Activated CD4-positive, CD25-positive, alpha-beta regulatory T cell treated with anti-CD3 and anti-CD28 coated beads, Interleukin-2, amount 50 U/mL, for 16 hours (primary cell): ENCODE results near the gene HTR7.
"Not testable (repeated sequence)": the region's sequence is repeated elsewhere in the genome, so short reads cannot be mapped to it uniquely, and the experiment has no call there.

Experiments used
- DNase-seq: peaks from one replicate; pipeline ENCODE4 v3.0.0-alpha.2; 2020; ENCODE audit warnings: low read depth, low spot score

Gene HTR7

DNA sequence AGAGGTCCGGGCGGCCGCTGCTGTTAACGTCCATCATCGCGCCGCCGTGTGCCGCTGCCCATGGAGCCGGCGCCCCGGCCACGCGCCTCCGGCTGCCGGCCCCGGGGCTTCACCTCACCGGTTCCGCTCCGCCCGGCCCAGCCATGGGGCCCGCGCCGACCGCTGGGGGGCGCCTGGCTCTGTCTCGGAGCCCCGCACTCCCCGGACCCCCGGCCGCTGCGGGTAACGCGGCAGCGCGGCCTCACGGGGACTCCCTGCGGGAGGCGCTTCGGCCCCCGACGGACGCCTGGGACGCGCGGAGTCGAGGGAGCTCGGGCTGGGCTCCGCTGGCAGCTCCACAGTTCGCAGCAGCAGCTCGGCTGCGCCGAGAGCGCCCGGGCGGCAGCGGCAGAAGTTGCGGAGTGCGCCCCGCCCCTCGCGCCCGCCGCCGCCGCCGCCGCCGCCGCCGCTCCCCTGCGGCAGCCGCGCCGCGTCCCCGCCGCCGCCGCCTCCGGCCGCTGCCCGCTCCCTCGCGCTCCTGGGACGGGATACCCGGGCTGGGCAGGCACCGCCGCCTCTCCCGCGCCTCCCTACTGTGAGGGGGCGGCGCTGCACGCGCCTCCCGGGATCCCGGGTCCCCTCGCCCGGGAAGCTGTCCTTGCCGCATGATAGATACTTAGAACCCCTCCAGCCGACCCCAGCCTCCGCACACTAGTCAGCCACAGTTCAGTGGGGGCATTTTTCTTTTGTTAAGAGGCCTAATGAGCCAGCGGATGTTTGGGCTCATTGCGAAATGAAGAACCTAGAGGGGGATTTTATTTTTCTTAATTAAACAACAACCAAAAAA, at the start of gene HTR7:
TSS of gene HTR7 (minus strand) at position 405 of the 826 bp plus-strand sequence. CDS start at position 37, 368 bp downstream.
- no peak for DNase-seq

DNA sequence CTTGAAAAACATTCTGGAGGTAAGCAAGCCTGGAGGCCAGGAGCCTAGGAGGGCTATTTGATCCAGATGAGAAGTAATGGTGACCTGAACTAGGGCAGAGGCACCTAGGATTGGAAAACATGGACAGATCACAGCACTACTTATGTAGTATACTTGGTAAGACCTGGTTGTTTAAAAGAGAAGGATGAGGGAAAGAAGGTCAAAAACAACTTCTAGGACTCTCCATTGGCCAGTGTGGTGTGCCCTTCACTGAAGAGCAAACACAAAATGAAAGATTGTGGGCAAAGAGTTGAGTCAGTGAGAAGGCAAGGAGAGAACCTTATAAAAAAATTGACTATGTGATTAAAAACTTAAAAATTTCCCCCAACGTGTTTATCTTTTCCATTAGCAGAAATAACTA, 48.8 kb upstream of the HTR7 start:
- DNase-seq = no peak

DNA sequence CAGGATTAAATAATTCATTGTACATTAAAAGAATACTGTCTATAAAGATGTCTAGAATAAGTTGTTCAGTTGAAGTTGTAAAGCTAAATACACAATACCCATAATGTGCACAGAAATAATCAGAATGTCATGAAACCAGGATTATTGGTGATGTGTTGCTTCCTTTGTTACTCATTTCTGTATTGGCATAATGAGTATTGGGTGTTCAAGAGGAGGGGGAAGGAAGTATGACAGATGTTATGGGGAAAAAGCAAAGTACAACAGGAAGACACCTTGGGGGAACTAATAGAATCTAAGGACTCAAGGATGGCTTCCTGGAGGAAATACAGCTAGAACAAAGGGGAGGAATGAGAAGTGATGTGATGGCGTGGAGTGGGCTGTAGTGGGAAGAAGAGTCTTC, 48.1 kb upstream of the HTR7 start:
- DNase-seq = no peak

DNA sequence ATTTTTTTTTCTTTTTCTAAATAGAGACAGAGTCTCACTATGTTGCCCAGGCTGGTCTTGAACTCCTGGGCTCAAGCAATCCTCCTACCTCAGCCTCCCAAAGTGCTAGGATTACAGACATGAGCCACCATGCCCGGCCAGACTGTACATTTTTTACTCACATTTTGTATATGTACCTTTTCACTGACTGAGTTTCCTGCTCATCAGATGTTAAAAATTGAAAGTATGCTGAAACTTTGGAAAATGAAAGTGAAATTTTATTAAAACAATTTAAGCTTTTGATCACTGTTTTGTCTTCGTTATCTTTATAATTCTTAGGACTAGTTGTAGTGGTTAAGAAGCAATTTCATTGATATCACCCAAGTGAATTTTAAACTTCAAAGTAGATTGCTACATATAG, 39.1 kb upstream of the HTR7 start:
- not testable (repeated sequence) for DNase-seq

DNA sequence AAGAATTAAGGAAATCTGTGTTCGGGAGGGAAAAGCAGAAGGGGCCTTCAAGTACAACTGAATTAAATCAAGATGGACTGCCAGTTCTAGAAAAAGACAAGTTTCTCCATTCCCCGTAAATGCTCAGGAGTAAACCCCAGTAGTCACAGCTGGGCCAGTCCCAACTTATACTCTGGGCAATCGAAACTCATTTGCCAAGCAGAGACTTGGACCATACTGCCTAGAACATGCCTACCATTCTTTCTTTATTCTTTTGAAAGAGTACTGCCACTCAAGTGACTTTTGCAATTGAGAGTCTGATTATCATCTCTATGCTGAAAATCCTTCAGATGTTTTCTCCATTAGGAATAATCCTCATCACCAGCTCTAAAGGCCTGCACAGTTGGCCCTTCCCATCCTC, 35.4 kb upstream of the HTR7 start:
- no peak for DNase-seq

DNA sequence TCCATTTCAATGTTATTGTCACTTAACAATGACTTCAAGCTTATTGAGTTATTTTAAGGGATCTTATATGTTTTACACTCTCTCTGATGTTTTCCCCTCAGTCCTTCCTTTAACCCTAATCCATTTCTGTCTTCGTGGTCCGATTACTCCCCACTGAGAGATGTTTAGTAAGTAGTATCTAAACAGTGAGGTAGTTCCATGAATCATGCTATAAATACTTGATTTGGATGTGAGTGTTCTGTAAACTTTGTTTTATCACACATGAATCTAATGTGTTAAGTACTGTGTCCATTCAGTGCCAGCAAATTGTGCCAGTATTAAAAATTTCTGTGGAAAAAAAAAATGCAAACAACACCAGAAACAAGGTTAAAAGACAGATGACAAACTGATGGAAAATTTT, 32.5 kb upstream of the HTR7 start:
- no peak for DNase-seq

DNA sequence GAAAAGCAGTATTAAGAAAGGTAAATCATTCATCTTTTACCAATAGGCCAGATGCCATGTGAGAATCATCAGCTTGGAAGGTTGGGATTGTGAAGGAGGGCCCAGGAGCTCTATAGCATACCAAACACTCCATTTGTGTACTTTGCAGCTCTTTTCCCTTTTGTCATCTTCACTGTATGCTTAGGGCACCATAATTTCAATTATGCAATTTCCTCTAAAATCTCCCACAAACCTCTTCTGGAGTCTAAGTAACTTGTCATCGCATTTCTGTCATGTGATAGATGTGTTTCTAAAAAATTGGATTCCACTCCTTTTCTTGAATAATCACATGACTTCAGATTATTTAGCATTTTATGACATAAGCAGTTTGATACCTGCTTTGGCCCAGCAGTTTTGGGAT, 31.8 kb upstream of the HTR7 start:
- no peak for DNase-seq

DNA sequence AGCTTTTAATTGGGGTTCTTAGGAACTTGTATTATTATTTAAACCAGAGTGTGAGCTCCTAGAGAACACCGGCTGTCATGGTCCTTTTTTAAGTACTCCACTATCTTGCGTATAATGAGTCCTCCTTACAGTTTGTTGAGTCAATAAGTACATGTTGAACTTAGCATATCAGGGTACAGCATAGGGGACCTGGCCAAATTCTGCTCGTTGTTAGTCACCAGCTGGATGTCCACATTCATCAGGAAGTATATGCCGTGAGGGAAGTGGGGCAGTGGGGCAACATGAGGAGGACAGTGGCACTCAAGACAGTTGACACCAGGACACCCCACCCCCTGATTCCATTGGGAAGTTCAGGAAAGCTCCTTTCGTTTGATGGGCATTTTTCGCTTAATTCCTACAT, 30.5 kb upstream of the HTR7 start:
- DNase-seq = no peak

DNA sequence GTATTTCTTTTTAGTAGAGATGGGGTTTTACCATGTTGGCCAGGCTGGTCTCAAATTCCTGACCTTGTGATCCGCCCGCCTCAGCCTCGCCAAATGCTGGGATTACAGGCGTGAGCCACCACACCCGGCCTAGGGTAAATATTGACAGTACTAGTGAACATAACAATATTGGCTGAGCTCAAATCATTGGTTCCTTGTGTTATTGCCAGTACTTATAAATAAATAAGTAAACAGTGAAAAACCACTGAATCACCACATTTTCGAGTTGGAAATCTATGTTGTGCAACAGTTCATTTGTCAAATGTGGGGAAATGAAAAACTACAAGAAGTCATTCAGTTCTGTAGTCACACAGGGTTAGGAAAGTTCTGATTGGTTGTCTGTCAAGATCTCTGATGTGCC, 29.7 kb upstream of the HTR7 start:
- DNase-seq = no peak

DNA sequence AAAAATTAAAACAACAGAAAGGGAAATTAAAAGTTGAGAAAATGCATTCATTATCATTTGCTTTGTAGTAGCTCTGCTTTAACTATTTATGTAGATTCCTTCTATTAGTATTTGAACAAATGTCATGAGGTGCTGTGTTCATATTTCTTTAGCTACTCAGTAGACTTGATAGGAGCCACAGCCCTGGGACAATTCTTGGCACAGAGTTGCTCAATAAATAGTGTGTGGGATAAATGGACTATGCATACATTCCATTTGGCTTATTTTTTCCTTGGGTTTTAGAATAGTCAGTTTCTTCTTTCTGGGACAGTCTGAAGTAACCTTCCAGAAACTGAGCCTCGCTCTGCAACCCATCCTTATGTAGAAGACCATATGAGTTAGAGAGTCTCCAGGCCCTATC, 27.3 kb upstream of the HTR7 start:
- DNase-seq = no peak

DNA sequence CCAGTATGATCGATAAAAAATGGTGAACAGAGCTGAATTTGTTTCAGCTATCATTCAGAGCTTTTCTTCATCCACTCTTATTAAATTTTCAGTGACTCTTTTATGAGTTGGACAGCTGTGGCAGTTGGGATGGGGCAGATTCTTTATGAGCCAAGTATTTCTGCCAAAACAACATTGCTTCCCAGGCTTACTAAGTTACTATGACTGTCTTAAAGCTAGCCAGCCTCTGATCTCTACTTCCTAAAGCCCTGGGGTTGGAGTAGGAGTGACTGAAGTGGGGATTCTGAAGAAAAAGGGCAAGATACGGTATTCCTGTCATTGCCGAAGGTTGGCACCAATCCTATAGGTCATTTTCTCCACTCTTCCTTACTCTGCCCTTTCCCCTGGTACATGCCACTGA, 26.6 kb upstream of the HTR7 start:
- no peak for DNase-seq

DNA sequence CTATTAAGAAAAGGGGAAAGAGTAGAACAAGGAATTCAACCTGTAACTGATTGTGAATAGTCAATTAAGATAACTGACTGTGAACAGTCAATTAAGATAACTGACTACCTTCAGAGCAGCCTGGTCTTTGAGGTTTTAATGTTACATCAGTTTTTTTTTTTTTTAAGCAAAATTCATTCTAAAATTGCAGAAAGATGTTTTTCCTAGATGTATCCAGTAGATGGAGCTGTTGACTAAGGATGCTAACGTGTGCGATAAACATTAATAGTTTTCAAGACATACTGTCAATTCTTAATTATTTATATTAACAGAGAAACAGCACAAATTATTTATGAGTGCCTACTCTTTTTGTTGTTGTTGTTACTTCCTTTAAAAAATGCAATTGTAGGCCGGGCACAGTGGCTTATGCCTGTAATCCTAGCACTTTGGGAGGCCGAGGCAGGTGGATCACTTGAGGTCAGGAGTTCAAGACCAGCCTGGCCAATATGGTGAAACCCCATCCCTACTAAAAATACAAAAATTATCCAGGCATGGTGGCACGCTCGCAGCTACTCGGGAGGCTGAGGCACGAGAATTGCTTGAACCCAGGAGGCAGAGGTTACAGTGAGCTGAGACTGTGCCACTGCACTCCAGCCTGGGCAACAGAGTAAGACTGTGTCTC, 22.4 kb upstream of the HTR7 start:
- DNase-seq = not testable (repeated sequence)

DNA sequence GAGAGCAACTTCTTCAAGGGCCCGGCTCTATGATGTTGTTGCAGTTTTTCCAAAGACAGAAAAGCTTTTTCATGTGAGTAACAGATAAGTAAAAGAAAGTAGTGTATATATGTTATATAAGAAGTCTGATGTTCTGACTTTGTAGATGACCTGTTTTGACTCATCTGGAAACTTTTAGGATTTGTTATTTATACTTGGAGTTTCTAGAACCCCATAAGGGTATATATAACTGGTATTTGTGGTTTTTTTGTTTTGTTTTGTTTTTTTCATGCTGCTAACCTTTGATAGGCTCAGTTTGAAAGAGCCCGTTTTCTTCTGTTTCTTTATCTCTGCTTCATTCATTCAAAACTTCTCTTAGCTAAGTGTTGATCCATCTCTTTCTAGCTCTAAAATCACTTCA, 21.2 kb upstream of the HTR7 start:
- no peak for DNase-seq

DNA sequence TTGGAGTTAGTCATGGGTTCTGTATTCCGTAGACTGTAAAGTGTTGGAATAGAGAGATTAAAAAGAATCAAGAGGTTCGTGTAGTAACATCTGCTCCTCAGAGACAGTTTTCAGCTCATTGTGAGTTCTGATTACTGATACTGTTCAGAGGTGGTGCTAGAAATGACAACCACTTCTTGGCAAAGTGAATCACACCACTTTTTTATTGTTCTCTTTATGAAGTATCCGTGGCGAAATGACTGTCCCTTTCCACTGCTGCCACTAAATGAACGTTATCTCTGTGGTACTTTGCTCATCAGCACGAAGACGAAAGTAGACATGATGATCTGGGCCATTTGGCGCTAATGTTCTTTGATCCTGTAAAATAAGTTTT, 14.8 kb upstream of the HTR7 start:
- no peak for DNase-seq

DNA sequence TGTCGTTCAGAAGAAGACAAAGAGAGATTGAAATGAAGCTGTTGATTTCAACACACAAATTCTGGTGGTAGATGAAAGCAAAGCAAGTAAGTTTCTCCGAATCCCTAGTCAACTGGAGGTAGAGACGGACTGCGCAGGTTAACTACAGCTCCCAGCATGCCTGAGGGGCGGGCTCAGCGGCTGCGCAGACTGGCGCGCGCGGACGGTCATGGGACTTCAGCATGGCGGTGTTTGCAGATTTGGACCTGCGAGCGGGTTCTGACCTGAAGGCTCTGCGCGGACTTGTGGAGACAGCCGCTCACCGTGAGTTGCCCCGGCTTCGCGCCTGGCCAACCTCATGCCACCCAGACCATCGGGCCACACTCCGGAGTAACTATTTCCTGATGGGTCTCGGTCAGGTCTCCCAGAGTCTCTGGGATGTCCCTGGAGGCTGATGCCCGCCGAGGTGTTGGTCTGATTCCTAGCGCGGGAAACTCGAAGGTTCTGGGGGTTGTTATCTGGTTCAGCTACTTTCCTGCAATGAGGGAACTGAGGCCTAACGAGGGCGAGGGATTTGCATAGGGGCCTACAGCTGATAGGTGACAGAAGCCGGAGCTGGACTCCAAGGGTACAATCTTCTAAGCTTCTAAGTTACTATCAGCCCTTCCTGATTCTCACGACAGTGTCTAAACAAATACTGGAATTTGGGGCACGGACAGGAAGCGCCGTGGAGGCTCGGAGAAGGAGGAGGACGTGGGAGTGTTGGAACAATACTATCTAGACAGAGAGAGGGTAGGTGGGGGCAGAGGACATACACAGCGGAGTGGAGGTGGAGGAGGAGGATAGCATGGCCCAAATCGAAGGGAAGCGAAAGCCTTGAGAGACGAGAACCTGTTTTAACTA, 14.2 kb upstream of the HTR7 start, which contains the start of gene RPP30:
TSS of gene RPP30 (plus strand) at position 209 of the 882 bp plus-strand sequence. CDS start at position 222, 13 bp downstream.
- peak; percentile 77 for DNase-seq

DNA sequence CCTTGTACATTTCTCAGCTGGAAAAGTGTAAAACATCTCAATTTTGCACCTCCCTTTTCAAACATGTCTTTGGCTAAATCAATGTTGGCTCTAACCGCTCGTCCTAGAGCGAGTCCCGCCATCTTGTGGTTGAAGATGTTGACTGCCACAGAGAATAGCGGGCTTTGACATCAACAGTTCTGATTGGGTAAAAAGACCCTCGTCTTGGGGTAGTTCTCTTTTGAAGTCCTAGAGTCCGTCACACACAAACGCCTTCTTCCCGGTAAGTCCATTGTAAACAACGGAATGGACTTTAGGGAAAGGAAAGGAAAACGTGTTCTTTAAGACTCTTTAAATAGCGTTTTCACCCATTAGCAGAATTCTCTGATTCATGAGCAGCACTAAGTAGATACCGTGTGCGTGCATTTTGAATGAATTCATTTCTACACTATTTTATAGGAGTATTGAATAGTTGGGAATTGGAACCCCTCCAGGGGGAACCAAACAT, 13.5 kb upstream of the HTR7 start:
- DNase-seq = no peak

DNA sequence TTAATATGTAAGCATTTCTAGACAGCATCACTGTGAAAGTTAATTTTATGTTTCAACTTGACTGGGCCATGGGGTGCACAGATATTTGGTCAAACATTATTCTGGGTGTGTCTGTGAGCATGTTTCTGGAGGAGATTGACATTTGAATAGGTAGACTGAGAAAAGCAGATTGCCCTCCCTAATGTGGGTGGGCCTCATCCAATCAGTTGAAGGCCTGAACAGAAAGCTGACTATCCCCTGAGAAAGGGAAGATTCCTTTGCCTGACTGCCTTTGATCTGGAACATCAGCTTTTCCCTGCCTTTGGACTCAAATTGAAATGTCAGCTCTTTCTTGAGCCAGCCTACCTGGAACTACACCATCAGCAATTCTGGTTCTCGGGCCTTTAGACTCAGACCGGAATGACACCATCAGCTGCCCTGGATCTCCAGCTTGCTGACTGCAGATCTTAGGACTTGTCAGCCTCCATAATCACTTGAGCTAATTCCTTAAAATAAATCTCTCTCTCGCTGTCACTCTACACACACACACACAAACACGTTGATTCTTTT, 8.3 kb upstream of the HTR7 start:
- DNase-seq = no peak

DNA sequence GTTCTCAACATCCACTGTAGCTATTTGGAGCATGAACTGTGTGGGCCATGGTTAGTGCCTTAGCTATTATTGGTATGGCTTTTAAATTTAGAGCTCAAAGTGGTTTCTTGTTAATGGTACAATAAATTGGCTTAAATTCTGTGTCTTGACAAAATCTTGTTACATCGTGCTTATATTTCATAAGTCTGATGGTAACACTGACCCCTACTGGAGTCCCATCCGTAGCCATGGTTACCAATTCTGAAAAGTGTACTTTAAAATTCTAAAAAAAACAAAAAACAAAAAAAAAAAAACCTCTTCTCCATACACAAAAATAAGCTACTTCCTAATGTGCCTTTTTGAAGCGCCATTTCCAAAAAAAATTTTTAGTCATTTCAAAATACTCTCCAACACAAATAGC, 7.6 kb upstream of the HTR7 start:
- no peak for DNase-seq

DNA sequence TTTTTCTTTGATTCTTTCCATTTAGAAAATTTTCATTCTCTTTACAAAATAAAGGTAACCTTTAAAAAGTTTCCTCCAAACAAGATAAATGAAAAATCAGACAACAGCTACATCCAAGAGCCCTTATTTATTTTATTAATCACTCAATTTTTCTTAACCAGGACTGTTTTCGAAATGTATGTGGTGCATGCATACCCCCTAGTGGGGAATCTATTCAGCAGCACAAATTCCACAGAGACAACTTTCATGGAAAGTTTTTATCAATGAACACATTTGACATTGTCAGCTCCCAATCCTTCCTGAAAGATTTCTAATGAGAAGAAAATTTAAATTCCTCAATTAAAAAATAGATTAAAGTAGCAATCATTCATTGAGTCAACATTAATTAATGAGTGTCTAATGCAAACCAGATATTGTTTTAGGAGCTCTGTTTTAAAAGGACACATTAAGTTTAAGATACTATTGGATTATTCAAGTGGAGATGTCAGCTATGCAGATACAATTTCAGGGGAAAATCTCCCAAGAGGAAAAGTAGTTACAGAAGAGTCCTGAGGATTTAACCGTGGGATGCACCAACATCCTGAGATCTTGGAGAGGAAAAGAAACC, 5.2 kb upstream of the HTR7 start:
- DNase-seq = no peak

DNA sequence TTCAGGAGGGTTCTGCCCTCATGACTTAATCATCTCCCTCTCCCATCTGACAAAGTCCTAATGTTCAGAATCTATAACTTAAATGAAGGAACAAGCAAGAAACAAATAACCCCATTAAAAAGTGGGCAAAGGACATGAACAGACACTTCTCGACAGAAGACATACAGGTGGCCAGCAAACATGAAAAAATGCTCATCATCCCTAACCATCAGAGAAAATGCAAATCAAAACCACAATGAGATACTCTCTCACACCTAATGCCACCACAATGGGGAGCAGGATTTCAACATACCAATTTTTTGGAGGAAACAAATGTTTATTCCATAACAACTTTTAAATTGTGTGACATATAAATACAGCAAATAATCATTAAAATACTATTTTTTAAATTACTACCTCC, 3.0 kb upstream of the HTR7 start:
- no peak for DNase-seq

DNA sequence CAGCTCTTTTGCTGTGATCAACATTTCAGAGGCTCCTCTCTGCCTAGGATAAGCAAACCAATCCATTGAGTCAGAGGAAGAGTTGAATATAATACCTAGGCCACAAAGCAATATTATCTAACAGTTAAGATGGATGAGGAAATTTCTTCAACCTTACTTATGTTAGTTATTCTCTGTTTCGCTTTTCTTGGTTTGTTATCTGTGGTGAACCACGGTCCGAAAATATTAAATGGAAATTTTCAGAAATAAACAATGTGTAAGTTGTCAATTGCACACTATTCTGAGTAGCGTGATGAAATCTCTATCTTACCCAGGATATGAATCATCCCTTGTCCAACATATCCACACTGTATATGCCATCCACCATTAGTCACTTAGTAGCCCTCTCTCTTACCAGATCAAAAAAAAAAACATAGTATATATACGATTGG, 1.5 kb upstream of the HTR7 start:
- no peak for DNase-seq
